Osteoblast (primary cell): ENCODE measurements around the gene EDN2. TPM values are rescaled to one million over a fixed set of nuclear protein-coding genes. Genes with fewer than 3 reads are reported as not detected.

Experiments used
- DNase-seq: peaks from one replicate; pipeline ENCODE4 v3.0.0; 2011; ENCODE audit warnings: low spot score, mixed read lengths; ENCODE audit not compliant: insufficient read length; ENCODE audit errors: missing footprints
- H2AFZ ChIP-seq: 2 replicates; pipeline ENCODE4 v1.6.0; 2011; ENCODE audit warnings: mild to moderate bottlenecking, low read length
- H3K27ac ChIP-seq: 2 replicates; pipeline ENCODE4 v1.5.1; 2011; ENCODE audit warnings: mild to moderate bottlenecking, low read depth, low read length, moderate library complexity
- H3K27me3 ChIP-seq: 2 replicates; pipeline ENCODE4 v1.6.0; 2012; ENCODE audit warnings: mild to moderate bottlenecking, control low read depth, inconsistent platforms, low read length, moderate library complexity; ENCODE audit not compliant: insufficient read depth
- H3K36me3 ChIP-seq: 2 replicates; pipeline ENCODE4 v1.5.1; 2011; ENCODE audit warnings: mild to moderate bottlenecking, low read length, control low read depth, moderate library complexity; ENCODE audit not compliant: insufficient read depth
- H3K4me1 ChIP-seq: 2 replicates; pipeline ENCODE4 v1.5.1; 2011; ENCODE audit warnings: mild to moderate bottlenecking, low read length, control low read depth, moderate library complexity; ENCODE audit not compliant: insufficient read depth
- H3K4me2 ChIP-seq: 2 replicates; pipeline ENCODE4 v1.6.0; 2011; ENCODE audit warnings: mild to moderate bottlenecking, low read length; ENCODE audit not compliant: insufficient read depth
- H3K4me3 ChIP-seq: fragments of 200-600 bp; sonication (generic); 3 replicates; pipeline ENCODE4 v1.5.1; 2012; ENCODE audit warnings: mild to moderate bottlenecking, low read length, inconsistent platforms; ENCODE audit not compliant: insufficient read depth
- H3K79me2 ChIP-seq: 2 replicates; pipeline ENCODE4 v1.6.0; 2012; ENCODE audit warnings: mild to moderate bottlenecking, low read length, control low read depth, inconsistent platforms; ENCODE audit not compliant: insufficient read depth
- H3K9me3 ChIP-seq: 2 replicates; pipeline ENCODE4 v1.5.1; 2011; ENCODE audit warnings: low read depth, low read length, control low read depth
- H4K20me1 ChIP-seq: 2 replicates; pipeline ENCODE4 v1.6.0; 2012; ENCODE audit warnings: mild to moderate bottlenecking, low read length, control low read depth; ENCODE audit not compliant: insufficient read depth
- total RNA-seq: library from RNA; depleted of rRNA; stranded (reverse); fragments of >200 nt; gene quantifications from 2 replicates; pipeline ENCODE4 v1.2.3, GENCODE V29; 2012
- TF ChIP-seq, protein P1 (sequence below): IDR thresholded peaks from 2 replicates; pipeline ENCODE4 v1.5.1; 2011; ENCODE audit warnings: mild to moderate bottlenecking, low read depth, low read length, moderate library complexity; ENCODE audit errors: extremely low read depth

Gene EDN2
- total RNA-seq, 1 donor, result not detected

DNA sequence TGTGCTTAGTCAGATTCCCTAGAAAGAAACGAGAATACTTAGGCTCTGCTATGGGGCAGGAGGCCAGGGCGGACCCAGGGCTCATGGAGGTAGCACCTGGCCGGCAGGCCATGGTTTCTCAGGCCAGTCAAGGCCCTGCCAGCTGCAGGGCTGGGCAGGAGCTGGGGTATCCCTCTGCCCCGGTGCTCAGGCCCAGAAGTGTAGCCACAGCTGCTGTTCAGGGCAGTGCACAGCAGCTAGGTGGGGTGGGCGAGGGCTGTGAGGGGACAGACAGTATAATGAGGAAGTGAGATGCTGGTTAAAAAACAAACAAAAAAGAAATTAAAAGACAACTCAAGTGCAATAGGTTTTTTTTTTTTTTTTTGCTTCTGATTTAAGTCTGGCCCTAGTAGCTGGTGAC lies 34.0 kb upstream of the EDN2 start:
- no peak overlapping the region for H3K4me3 ChIP-seq
- no peak for DNase-seq
- no peaks in the 10 kb centered on the region for H3K79me2 ChIP-seq
- no peak overlapping the region for H3K27ac ChIP-seq
- TF ChIP-seq, protein P1, sequence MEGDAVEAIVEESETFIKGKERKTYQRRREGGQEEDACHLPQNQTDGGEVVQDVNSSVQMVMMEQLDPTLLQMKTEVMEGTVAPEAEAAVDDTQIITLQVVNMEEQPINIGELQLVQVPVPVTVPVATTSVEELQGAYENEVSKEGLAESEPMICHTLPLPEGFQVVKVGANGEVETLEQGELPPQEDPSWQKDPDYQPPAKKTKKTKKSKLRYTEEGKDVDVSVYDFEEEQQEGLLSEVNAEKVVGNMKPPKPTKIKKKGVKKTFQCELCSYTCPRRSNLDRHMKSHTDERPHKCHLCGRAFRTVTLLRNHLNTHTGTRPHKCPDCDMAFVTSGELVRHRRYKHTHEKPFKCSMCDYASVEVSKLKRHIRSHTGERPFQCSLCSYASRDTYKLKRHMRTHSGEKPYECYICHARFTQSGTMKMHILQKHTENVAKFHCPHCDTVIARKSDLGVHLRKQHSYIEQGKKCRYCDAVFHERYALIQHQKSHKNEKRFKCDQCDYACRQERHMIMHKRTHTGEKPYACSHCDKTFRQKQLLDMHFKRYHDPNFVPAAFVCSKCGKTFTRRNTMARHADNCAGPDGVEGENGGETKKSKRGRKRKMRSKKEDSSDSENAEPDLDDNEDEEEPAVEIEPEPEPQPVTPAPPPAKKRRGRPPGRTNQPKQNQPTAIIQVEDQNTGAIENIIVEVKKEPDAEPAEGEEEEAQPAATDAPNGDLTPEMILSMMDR, result no peak
- H3K4me2 ChIP-seq, result no peak overlapping the region
- no peak overlapping the region for H2AFZ ChIP-seq
- H3K9me3 ChIP-seq, result no peaks in the 10 kb centered on the region
- H4K20me1 ChIP-seq, result no peaks in the 10 kb centered on the region
- H3K27me3 ChIP-seq, result no peaks in the 10 kb centered on the region
- no peaks in the 10 kb centered on the region for H3K36me3 ChIP-seq
- peaks cover 7% of the 10 kb centered on the region for H3K4me1 ChIP-seq

GRCh38 chr1:41517062-41517438 lies 32.6 kb upstream of the EDN2 start:
- Histone ChIP-seq H3K79me2 (no peaks in the 10 kb centered on the region), H3K4me2 (peak overlapping the region; percentile 96), H3K36me3 (no peaks in the 10 kb centered on the region), H3K27me3 (no peaks in the 10 kb centered on the region), H3K4me1 (peaks cover 7% of the 10 kb centered on the region), H3K4me3 (peak overlapping the region; percentile 72), H3K9me3 (no peaks in the 10 kb centered on the region), H3K27ac (no peak overlapping the region), H4K20me1 (no peaks in the 10 kb centered on the region), H2AFZ (no peak overlapping the region)
- TF ChIP-seq, protein P1, result no peak
- peak; percentile 62 for DNase-seq

GRCh38 chr1:41516168-41517061 lies 31.9 kb upstream of the EDN2 start:
- DNase-seq, result peak; percentile 100
- peak overlapping the region; percentile 72 for H3K4me3 ChIP-seq
- H3K79me2 ChIP-seq, result no peaks in the 10 kb centered on the region
- H3K27ac ChIP-seq, result no peak overlapping the region
- no peaks in the 10 kb centered on the region for H3K27me3 ChIP-seq
- H3K9me3 ChIP-seq, result no peaks in the 10 kb centered on the region
- TF ChIP-seq, protein P1, result peak; percentile 80
- peak overlapping the region; percentile 89 for H2AFZ ChIP-seq
- peaks cover 7% of the 10 kb centered on the region for H3K4me1 ChIP-seq
- no peaks in the 10 kb centered on the region for H3K36me3 ChIP-seq
- H3K4me2 ChIP-seq, result peak overlapping the region; percentile 96
- H4K20me1 ChIP-seq, result peaks cover 2% of the 10 kb centered on the region

DNA sequence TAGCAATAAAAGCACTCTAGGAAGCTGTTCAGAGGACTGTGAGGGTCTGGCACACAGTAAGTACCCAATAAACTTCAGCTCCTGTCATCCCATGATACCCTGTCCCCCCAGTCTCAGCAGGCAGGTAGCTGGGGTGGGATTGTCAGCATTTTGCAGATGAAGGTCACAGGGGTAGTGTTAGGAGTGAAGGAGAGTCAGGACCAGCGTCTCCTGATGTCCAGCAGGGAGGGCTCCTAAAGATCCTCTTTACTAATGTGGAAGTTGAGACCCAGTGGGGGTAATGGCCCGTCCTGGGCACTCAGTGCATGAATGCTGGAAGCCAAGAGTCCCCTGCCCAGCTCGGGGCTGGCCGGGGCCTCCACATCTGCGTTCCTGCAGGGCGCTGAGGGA lies 31.3 kb upstream of the EDN2 start:
- DNase-seq, result peak; percentile 90
- TF ChIP-seq, protein P1, result no peak
- Histone ChIP-seq H4K20me1 (peaks cover 2% of the 10 kb centered on the region), H3K4me2 (peak overlapping the region; percentile 96), H3K36me3 (no peaks in the 10 kb centered on the region), H3K4me1 (peaks cover 7% of the 10 kb centered on the region), H3K4me3 (no peak overlapping the region), H3K27ac (no peak overlapping the region), H3K79me2 (no peaks in the 10 kb centered on the region), H2AFZ (no peak overlapping the region), H3K9me3 (no peaks in the 10 kb centered on the region), H3K27me3 (no peaks in the 10 kb centered on the region)
